CD4-positive, alpha-beta T cell treated with Interleukin-21 for 1 hour (primary cell): ENCODE data around the gene SRMS.

Experiments used
- DNase-seq: peaks from one replicate; pipeline ENCODE4 v3.0.0-alpha.2; 2020

Gene SRMS

GRCh38 chr20:63547725-63548480 lies at the start of gene SRMS:
SRMS (minus strand) TSS chr20:63547749; CDS start chr20:63547463, 286 bp downstream.
- DNase-seq = no peak

- no peak for DNase-seq
These were observed 48.9 kb upstream of the SRMS start for GRCh38 chr20:63596423-63596822.

DNA sequence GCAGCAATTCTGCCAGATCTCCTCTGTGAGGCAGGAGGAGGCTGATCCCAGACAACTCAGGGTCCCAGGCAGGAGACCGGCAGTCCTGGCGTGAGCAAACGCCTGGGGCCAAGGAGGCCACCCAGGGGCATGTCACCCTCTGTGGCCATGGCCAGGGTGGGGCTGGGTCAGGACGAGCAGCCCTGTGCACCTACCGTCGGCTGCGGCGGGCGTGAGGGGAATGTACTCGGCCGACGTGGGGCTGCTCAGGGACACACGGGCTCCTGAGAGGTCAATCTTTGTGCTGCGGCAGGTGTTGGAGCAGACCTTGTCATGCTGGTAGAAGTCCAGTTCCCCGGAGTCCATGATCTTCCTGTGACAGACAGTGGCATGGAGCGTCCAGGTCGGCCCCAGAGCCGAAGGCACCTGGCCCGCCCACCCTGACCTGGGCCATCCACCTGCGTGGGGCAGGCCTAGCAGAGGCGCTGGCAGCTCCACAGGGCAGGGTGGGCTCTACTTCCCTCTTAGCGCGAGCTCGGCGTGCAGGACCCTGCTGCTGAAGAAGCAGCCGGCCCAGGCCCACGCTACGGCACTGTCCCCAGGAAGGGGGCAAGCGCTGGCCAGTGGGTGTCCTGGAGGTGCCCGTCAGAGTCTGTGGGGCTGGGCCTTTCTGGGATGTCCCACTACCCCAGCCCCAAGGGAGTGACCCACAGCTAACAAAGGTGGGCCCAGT lies 48.0 kb upstream of the SRMS start:
- DNase-seq = no peak

GRCh38 chr20:63594043-63594561 lies 46.6 kb upstream of the SRMS start:
- no peak for DNase-seq

- no peak for DNase-seq
These were observed 45.1 kb upstream of the SRMS start for GRCh38 chr20:63592661-63593060.

DNA sequence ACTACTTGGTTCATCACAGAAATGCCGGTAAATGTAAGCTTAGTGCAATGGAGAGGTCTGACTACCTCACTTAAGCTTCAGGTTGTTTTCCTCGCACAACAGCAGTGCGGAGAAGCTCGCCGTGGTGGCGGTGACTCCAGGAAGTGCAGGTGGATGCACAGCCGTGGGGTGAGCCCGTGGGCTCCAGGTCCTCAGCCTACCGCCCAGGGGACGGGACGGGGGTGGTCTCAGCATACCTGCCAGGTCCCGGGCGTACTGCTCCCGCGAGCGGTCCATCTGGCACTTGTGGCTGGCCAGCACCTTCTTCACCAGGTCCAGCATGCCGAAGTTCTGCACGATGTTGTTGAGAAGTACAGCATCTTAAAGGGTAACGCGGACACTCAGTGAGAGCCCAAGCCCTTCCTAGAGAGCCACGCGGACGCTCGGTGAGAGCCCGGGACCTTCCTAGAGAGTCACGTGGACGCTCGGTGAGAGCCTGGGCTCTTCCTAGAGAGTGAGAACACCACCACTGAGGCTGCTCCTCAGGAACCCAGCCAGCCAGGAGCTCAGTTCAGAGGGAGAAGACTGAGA lies 44.3 kb upstream of the SRMS start:
- no peak for DNase-seq

GRCh38 chr20:63591147-63591533 lies 43.6 kb upstream of the SRMS start:
- no peak for DNase-seq

GRCh38 chr20:63590218-63591146 lies 42.9 kb upstream of the SRMS start:
- DNase-seq = no peak

DNA sequence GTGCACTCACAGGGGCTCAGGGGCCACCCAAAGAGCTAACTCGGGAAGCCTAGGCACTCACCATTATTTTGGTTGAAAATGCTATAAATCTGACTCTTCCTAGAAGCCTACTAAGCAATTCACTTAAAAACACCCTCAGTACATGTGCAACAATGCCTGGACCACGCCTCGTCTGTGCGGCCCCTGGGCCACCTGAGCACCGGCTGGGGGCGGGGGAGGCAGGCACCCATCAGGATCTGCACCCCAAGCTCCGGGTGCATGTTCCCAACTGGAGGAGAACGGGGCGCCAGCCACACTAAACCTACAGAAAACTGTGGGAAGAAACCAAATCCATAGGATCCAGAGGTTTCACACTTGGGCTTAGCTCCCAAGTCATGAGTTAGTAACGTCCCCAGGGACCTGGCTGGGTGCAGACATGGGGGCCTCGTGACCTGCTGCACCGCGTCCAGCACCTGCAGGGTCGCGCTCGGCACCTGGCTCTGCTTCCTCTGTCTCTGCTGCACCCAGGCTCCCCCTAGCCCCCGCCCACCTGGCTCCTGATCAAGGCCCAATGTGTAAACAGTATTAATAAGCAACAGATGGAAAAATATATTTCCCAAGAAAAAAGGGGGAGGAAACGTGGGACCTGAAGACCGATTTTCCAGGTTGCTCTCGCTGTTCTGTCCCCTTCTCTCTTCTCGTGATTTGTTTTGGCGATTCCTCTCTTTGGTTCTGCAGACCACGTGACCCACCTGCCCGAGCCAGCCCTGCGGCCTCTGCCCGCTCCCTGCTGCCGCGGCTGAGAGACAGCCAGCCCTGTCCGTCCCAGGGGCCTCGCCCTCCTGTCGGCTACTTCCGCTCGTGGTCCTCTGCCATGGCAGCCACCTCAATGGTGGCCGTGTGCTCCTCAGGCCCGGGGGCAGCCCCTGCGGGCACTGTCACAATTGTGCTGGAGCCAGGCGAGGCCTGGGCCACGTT lies 42.0 kb upstream of the SRMS start:
- DNase-seq = no peak

GRCh38 chr20:63588641-63589041 lies 41.1 kb upstream of the SRMS start:
- DNase-seq = no peak

GRCh38 chr20:63587776-63588591 lies 40.4 kb upstream of the SRMS start:
- DNase-seq = no peak

- no peak for DNase-seq
These were observed 39.7 kb upstream of the SRMS start for GRCh38 chr20:63587256-63587655.

DNA sequence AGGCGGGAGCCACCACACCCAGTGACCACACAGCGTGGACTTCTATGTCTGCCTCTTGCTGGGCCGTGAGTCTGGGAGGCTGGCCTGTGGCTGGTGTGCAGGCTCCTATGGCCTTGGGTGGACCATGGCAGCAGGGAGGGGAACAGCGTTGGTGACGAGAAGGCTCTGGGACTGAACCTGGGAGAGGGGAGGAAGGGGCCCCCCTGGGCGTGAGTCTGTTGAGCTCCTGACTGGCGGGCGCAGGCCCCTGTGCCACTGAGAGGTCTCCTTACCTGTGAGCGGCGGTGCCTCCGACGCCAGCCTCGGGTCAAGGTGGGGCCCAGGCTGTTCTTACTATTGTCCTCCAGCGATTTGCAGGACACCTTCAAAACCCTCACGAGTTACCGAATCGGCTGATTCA lies 39.2 kb upstream of the SRMS start:
- DNase-seq = no peak

- DNase-seq = no peak
These were observed 38.3 kb upstream of the SRMS start for GRCh38 chr20:63585616-63586565.

DNA sequence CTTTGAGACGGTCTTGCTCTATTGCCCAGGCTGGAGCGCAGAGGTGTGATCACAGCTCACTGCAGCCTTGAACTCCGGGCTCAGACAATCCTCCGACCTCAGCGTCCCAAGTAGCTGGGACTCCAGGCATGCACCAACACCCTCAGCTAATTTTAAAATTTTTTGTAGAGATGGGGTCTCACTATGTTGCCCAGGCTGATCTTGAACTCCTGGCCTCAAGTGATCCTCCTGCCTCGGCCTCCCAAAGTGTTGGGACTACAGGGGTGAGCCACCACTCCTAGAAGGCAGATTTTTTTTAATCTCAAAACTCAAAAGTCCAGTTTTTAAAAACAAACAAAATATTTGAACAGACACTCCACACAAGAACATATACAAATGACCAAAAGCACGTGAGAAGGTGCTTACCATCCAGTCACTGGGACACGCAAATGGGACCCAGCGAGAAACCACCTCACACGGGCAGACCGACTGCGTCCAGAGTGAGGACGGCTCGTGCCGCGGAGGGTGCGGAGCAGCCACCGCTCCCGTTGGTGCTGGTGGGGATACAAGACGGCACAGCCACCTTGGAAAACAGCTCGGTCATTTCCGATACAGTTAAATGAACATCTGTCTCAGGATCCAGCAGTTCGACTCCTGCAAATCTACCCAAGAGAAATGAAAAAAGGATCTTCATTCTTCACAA lies 35.0 kb upstream of the SRMS start:
- no peak for DNase-seq

- peak; percentile 84 for DNase-seq
These were observed 33.4 kb upstream of the SRMS start for GRCh38 chr20:63580796-63581461.

GRCh38 chr20:63579017-63579694 lies 31.6 kb upstream of the SRMS start:
- no peak for DNase-seq
